Measurements from ENCODE around the gene DISP2.

DISP2 gene

DNA sequence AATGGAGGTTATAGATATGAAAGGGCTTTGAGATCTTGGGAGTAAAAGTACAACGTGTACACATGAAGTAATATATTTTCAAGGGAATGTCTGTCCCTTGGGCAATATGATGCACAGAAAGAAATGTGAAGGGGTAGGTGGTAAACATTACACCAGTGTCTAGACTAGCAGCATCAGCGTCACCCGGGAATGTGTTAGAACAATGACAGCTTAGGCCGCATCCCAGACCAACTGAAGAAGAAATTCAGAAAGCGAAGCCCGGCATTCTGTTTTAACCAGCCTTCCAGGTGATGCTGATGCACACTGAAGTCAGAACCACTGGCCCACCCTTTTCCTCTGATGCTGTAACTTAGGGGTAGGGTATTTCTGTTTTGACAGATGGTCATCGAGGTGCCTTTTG lies 28.2 kb upstream of the DISP2 start:
- DNase-seq = no peak

DNA sequence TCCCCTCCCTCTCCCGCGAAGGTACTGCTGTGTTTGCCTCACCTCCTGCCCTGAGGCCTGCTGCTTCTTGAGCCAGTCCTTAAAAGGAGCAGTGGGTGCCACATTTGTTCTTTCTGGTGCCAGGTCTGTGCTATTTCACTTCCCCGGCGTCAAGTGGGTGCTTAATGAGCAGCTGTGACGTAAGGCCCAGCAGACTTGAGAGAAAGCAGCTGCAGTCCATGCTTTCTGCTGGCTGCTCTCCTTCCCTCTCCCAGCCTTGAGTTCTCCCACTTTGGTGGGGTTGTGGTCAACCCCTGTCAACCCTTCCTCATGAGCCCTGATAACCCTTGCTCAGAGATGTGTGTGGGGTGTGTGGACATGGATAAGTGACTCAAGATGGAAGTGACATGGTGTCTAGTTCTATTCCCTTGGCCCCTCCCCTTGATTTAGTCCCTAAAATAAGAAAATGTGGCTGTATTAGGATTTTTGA lies 27.6 kb upstream of the DISP2 start:
- DNase-seq = no peak

DNA sequence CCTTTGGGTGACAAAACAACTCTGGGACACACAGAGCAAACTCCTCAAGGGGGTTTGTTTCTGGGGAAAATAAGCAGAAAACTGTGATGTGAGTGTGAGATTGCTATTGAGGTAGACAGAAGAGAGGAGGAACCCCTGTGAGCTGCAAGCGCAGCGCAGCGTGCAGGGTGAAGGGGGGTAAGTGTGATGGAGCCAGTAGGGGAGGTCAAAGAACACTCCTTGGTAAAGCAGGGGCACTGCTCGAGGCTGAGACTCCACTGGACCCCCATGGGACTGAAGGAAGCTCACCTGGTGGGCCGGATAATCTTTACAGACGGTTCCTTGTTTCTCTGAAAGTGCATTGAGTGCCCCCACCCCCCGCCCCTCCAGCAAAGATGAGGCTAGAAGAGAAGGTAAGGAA lies 27.0 kb upstream of the DISP2 start:
- no peak for DNase-seq

- no peak for DNase-seq
These were observed 26.4 kb upstream of the DISP2 start for GRCh38 chr15:40331637-40332036.

GRCh38 chr15:40332113-40332781 lies 25.8 kb upstream of the DISP2 start:
- DNase-seq = no peak

GRCh38 chr15:40333922-40334492 lies 24.0 kb upstream of the DISP2 start:
- no peak for DNase-seq

DNA sequence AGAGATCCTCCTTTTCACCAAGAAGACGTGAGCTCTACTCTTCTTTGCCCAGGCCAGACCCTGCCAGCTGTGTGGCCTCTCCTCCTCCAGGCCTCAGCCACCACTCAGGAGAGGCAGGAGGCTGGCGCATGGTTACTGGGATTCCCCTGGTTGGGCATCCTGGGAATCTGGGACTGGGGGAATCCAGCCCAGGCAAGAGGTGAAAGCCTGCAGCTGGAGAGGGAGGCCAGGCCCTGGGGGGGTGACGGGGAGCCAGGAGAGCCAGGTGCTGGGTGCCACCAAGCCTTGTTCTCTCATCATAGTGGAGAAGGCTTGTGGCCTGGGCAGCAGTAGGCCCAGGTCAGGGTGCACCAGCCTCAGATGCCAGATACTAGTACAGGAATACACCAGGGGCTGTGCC lies 23.5 kb upstream of the DISP2 start:
- DNase-seq = no peak

DNA sequence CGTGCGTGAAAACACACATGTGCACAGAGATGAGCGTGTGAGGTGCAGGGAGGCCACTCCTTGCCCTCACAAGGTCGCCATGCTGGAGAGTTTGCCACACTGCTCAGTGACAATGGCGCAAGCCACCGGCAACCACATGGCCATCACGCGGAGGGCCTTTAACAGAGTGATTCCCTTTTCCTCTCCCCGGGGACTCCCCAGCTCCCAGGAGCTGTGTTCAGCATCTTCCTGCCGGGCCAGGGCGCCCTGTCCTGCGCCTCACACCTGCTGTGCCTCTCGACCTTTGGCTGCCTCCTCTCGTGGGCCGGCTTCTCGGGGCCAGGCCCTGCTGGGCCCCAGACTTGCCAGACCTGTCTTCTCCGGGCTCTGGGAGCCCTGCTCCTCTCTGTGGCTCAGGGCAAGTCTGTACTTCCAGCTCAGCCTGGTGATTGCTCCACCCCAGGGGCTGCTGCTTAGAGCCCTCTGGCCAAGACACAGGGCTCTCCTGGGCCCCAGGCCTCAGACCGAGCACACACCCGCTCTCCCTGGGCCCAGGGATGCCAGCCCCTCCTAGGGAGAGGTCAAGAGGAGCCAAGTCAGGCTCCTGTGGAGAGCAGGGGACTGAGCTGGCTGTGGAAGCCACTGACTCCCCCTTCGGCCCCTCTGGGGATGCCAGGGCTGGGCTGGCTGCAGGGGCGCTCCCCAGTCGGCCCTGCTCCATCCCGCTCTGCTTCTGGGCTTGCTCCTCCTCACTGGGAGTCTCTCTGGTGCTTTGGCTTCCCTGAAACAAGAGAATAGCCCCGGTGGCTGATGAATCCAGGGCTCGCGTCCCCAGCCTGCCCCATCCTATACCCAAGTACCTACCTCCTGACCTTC lies 22.9 kb upstream of the DISP2 start:
- no peak for DNase-seq

DNA sequence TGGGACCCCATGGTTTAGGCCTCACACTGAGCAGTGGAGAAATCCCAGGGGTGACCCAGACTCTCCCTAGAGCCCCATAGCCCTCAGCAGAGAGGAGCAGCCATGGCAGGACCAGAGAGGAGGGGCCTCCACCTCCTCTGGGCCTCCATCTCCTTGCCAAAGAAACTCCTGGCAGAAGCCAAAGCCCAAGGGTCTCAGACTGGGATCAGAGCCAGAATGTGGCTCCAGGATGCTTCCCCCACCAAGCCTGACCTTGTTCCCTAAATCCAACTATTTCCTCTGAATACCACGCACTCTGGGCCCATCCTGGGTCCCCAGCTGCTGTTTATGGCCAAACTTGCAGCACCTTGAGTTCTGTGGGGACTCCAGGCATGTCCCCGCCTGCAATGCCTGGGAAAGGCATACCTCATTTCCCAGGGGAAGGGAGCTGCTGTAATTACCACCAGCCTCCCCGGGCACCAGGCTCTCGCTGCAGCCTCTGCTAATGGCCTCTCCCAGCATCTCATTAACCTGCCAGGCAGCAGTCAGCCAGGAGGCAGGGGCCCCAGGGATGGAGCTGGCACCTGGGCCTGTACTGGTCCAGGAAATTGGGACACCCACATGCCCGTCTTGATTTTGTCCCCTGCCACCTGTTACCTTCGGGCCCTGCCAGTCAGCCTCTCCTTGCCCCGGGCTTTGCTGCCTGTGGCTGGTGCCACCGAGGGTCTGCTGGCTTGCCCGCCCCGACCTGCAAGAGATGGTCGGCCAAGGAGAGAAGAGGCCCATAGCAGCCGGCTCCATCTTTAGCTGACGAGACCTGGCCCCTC lies 21.9 kb upstream of the DISP2 start:
- no peak for DNase-seq

GRCh38 chr15:40336744-40337122 lies 21.3 kb upstream of the DISP2 start:
- DNase-seq = no peak

GRCh38 chr15:40337597-40337996 lies 20.4 kb upstream of the DISP2 start:
- DNase-seq = no peak

- DNase-seq = peak; percentile 84
These were observed 19.9 kb upstream of the DISP2 start for GRCh38 chr15:40338041-40338657.

GRCh38 chr15:40338921-40339620 lies 18.9 kb upstream of the DISP2 start:
- DNase-seq = no peak

DNA sequence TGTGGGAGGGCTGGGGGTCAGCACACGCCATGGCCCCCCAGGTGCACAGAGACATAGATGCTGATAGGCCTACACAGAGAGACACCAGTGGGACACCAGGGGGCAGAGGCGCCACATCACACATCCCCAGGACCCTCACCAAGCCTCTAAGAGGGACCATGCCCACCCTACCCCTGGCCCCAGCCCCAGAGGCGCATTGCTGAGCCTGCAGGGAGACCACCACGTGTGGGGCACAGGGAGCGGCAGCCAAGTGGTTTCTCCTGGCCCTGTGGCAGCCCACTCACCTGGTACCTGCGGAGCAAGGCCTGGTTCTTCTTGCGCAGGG lies 18.4 kb upstream of the DISP2 start:
- no peak for DNase-seq

DNA sequence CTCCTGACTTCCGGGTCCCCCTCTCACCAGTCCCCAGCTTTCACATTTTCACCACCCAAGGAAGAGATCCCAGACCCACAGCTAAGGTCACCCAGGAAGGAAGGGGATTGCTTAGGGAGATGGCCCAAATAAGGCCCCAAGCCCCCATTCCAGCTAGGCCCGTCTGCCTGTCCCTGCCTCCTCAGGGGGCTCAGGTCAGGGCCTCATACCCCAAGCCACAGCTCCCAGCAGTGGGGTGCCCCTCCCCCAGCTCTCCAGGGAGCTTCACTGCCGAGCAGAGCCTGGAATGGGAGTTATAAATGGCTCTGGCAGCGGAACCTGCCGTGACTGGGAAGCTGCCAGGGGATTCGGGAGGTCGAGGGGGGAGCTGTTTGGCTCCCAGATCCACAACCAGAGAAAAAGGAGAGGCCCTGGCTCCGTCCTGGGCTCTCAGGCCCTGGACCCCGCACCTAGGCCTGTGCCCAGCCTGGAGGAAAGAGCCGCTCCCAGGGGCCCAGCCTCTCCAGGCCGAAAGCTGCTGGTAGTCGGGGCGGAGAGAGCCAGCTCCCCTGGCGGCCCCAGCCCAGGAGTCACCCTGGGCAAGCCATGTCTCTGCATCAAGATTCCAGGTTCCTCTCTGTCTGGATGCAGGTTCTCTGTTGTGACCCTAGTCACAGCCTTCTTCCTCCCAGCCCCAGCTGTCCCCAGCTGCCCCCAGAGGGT lies 17.8 kb upstream of the DISP2 start:
- no peak for DNase-seq

- DNase-seq = no peak
These were observed 17.1 kb upstream of the DISP2 start, which contains the start of gene CCDC9B for GRCh38 chr15:40340740-40341400. CCDC9B (minus strand) TSS chr15:40340939; CDS start chr15:40340819, 120 bp downstream.

GRCh38 chr15:40342416-40343320 lies 15.4 kb upstream of the DISP2 start:
- DNase-seq = no peak

- no peak for DNase-seq
These were observed 14.5 kb upstream of the DISP2 start for GRCh38 chr15:40343512-40343911.

DNA sequence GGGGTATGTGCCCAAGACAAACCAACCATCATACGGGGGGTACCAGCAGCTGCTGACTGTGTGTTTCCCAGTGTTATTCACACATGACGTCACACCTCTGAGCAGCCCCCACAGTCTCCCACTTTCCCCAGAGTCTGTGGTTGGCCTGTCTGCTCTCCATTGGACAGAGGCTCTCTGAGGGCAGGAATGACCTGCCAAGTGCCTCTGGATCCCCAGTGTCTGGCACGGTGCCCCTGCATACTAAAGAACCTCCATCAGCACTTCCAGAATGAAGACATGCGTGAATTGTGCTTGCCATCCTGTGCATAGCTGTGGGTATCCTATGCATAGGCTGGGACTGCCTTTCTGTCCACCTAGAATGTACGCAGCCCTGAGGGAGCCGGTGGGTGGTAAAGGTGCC lies 13.8 kb upstream of the DISP2 start:
- no peak for DNase-seq

- peak; percentile 74 for DNase-seq
These were observed 13.3 kb upstream of the DISP2 start for GRCh38 chr15:40344631-40345120.
